K562 (cell line): ENCODE measurements around the gene SETD3. TPM values are rescaled to one million over a fixed set of nuclear protein-coding genes. Genes with fewer than 3 reads are reported as not detected.
A peak's percentile ranks its signal among the peaks of the same experiment; 100 is the strongest.

Experiments used
- FOXK1 ChIP-seq: sonication (generic); formaldehyde crosslinking; IDR thresholded peaks from 2 replicates; pipeline ENCODE4 v1.8.0; 2022; ENCODE audit warnings: missing genetic modification reagents, mild to moderate bottlenecking, borderline replicate concordance
- POLR2A ChIP-seq: fragments of 450-650 bp; conservative IDR thresholded peaks from 2 replicates; pipeline ENCODE4 v1.6.1; 2016
- RFX5 ChIP-seq: IDR thresholded peaks from 2 replicates; pipeline ENCODE4 v1.6.1; 2011; ENCODE audit warnings: low read depth, mild to moderate bottlenecking, improper control_type of control experiment, low read length
- SMAD4 ChIP-seq: fragments of 250-450 bp; sonication (Bioruptor Pico); conservative IDR thresholded peaks from 2 replicates; pipeline ENCODE4 v1.8.0; 2021; ENCODE audit warnings: inconsistent platforms, mild to moderate bottlenecking, moderate library complexity
- SP1 ChIP-seq: sonication (generic); formaldehyde crosslinking; IDR thresholded peaks from 2 replicates; pipeline ENCODE4 v1.8.1; 2022; ENCODE audit warnings: mild to moderate bottlenecking, missing genetic modification reagents
- SRSF3 ChIP-seq: fragments of 200-400 bp; formaldehyde crosslinking; IDR thresholded peaks from 2 replicates; pipeline ENCODE4 v1.6.1; 2016; ENCODE audit warnings: mild to moderate bottlenecking, low read length, moderate library complexity; ENCODE audit not compliant: insufficient read depth
- U2AF2 ChIP-seq: fragments of 200-400 bp; formaldehyde crosslinking; optimal IDR thresholded peaks from 2 replicates; pipeline ENCODE3; 2017; ENCODE audit warnings: low read depth, mild to moderate bottlenecking, low read length
- ZC3H4 ChIP-seq: sonication (generic); formaldehyde crosslinking; IDR thresholded peaks from 2 replicates; pipeline ENCODE4 v1.9.0; 2021; ENCODE audit warnings: missing genetic modification reagents, borderline replicate concordance
- ZNF124 ChIP-seq: sonication (generic); formaldehyde crosslinking; IDR thresholded peaks from 2 replicates; pipeline ENCODE4 v1.8.1; 2022; ENCODE audit warnings: missing genetic modification reagents
- ZNF584 ChIP-seq: fragments of 200-800 bp; sonication (Bioruptor generic); IDR thresholded peaks from 2 replicates; pipeline ENCODE4 v1.6.1; 2016; ENCODE audit warnings: low read depth, mild to moderate bottlenecking, missing genetic modification characterization, missing compliant biosample characterization
- polyA plus RNA-seq, 8 experiments: library from polyadenylated mRNA; depleted of rRNA in 4 of 8; stranded (reverse) in 5 of 8; unstranded in 3 of 8; fragments of >200 nt; fragmentation: Nextera tagmentation in 2 of 8; fragmentation: Illumina TruSeq in 1 of 8; extraction: Ambion mirVana in 2 of 8; extraction: Trizol in 1 of 8; gene quantifications; 2 replicates each; pipeline versions ENCODE4 v1.2.1 to v1.2.3, GENCODE V29; 2011 to 2014; ENCODE audit warnings: inconsistent platforms in 1 of 8, missing spikeins in 1 of 8
- total RNA-seq, 7 experiments: library from RNA; depleted of rRNA in 6 of 7; stranded (reverse); fragments of >200 nt in 6 of 7; fragmentation: Illumina TruSeq in 2 of 7; extraction: Trizol in 2 of 7; gene quantifications; 2 replicates each; pipeline versions ENCODE4 v1.2.1 to v1.2.3, GENCODE V29; 2011 to 2021; ENCODE audit warnings: low replicate concordance in 1 of 7
- TF ChIP-seq, protein P1 (sequence below): fragments of 450-650 bp; IDR thresholded peaks from 2 replicates; pipeline ENCODE4 v1.6.1; 2016; ENCODE audit warnings: mild to moderate bottlenecking, moderate library complexity
- TF ChIP-seq, protein P2 (sequence below): IDR thresholded peaks from 3 replicates; pipeline ENCODE4 v1.6.1; 2011; ENCODE audit warnings: borderline replicate concordance, mild to moderate bottlenecking; ENCODE audit not compliant: insufficient read length, insufficient read depth
- TF ChIP-seq, protein P3 (sequence below), 2 experiments: IDR thresholded peaks; 2 replicates each; pipeline ENCODE4 v1.6.1; 2011; ENCODE audit warnings: borderline replicate concordance in 1 of 2, control low read depth in 1 of 2, low read depth in 1 of 2, low read length in 1 of 2, mild to moderate bottlenecking in 1 of 2, mixed read lengths in 1 of 2, moderate library complexity in 1 of 2; ENCODE audit not compliant: insufficient read depth in 1 of 2, insufficient read length in 1 of 2, poor library complexity in 1 of 2, severe bottlenecking in 1 of 2; ENCODE audit errors: extremely low read depth in 1 of 2

Gene SETD3
- total and polyA plus RNA-seq, 9 of the 15 experiments (the other 6 are each of a cell fraction or from before 2014, with no cell fraction given): 8.5 to 35.9 (median 26.5) TPM

DNA sequence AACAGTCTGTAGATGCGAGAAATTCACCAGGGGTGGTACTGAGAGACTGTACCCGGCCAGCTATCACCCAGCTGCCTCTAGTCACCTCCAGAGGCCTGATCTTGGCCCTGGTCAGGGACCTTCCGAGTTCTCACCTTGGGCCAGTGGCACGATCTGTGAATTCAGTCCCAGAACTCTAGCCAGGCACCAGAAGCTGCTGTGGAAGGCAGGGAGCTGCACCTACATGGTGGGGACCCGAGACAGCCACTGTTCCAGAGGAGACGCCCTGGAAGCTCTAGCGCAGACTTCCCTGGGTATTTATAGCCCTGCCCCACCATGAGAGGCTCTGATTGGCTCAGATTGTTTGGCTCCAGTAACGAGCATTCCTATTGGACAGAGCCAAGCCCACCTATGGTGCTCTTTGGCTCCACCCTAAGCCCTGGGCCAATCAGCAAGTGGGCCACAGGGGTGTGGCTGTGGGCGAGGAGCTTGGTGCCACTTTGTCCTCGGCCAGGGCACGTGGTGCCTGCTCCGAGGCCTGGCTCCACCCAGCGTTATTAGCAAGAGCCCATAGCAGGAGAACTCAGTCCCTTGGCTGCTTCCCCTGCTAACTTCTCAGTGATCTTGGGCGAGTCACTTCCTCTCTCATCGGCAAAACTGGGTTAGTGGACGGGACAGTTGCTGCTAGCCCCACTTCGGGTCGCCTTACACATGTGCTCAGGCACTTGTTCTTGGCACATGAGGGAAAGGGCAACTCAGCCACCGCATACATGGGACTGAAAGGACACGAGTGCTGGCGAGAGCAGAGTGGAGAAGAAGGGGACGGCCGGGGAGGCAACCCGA lies 119.7 kb downstream of the SETD3 start (continued):
- TF ChIP-seq RFX5 (no peak), U2AF2 (no peak), ZC3H4 (CRISPR knock-in tag) (no peak), SP1 (CRISPR knock-in tag) (no peak), FOXK1 (no peak), SMAD4 (CRISPR knock-in tag) (no peak), SRSF3 (no peak), POLR2A (0 out of 2 replicates have a peak, but pooled peaks have one; percentile 39), ZNF124 (no peak), ZNF584 (CRISPR knock-in tag) (no peak)
- TF ChIP-seq, protein P1, sequence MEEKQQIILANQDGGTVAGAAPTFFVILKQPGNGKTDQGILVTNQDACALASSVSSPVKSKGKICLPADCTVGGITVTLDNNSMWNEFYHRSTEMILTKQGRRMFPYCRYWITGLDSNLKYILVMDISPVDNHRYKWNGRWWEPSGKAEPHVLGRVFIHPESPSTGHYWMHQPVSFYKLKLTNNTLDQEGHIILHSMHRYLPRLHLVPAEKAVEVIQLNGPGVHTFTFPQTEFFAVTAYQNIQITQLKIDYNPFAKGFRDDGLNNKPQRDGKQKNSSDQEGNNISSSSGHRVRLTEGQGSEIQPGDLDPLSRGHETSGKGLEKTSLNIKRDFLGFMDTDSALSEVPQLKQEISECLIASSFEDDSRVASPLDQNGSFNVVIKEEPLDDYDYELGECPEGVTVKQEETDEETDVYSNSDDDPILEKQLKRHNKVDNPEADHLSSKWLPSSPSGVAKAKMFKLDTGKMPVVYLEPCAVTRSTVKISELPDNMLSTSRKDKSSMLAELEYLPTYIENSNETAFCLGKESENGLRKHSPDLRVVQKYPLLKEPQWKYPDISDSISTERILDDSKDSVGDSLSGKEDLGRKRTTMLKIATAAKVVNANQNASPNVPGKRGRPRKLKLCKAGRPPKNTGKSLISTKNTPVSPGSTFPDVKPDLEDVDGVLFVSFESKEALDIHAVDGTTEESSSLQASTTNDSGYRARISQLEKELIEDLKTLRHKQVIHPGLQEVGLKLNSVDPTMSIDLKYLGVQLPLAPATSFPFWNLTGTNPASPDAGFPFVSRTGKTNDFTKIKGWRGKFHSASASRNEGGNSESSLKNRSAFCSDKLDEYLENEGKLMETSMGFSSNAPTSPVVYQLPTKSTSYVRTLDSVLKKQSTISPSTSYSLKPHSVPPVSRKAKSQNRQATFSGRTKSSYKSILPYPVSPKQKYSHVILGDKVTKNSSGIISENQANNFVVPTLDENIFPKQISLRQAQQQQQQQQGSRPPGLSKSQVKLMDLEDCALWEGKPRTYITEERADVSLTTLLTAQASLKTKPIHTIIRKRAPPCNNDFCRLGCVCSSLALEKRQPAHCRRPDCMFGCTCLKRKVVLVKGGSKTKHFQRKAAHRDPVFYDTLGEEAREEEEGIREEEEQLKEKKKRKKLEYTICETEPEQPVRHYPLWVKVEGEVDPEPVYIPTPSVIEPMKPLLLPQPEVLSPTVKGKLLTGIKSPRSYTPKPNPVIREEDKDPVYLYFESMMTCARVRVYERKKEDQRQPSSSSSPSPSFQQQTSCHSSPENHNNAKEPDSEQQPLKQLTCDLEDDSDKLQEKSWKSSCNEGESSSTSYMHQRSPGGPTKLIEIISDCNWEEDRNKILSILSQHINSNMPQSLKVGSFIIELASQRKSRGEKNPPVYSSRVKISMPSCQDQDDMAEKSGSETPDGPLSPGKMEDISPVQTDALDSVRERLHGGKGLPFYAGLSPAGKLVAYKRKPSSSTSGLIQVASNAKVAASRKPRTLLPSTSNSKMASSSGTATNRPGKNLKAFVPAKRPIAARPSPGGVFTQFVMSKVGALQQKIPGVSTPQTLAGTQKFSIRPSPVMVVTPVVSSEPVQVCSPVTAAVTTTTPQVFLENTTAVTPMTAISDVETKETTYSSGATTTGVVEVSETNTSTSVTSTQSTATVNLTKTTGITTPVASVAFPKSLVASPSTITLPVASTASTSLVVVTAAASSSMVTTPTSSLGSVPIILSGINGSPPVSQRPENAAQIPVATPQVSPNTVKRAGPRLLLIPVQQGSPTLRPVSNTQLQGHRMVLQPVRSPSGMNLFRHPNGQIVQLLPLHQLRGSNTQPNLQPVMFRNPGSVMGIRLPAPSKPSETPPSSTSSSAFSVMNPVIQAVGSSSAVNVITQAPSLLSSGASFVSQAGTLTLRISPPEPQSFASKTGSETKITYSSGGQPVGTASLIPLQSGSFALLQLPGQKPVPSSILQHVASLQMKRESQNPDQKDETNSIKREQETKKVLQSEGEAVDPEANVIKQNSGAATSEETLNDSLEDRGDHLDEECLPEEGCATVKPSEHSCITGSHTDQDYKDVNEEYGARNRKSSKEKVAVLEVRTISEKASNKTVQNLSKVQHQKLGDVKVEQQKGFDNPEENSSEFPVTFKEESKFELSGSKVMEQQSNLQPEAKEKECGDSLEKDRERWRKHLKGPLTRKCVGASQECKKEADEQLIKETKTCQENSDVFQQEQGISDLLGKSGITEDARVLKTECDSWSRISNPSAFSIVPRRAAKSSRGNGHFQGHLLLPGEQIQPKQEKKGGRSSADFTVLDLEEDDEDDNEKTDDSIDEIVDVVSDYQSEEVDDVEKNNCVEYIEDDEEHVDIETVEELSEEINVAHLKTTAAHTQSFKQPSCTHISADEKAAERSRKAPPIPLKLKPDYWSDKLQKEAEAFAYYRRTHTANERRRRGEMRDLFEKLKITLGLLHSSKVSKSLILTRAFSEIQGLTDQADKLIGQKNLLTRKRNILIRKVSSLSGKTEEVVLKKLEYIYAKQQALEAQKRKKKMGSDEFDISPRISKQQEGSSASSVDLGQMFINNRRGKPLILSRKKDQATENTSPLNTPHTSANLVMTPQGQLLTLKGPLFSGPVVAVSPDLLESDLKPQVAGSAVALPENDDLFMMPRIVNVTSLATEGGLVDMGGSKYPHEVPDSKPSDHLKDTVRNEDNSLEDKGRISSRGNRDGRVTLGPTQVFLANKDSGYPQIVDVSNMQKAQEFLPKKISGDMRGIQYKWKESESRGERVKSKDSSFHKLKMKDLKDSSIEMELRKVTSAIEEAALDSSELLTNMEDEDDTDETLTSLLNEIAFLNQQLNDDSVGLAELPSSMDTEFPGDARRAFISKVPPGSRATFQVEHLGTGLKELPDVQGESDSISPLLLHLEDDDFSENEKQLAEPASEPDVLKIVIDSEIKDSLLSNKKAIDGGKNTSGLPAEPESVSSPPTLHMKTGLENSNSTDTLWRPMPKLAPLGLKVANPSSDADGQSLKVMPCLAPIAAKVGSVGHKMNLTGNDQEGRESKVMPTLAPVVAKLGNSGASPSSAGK: peak; percentile 96
- TF ChIP-seq, protein P2, sequence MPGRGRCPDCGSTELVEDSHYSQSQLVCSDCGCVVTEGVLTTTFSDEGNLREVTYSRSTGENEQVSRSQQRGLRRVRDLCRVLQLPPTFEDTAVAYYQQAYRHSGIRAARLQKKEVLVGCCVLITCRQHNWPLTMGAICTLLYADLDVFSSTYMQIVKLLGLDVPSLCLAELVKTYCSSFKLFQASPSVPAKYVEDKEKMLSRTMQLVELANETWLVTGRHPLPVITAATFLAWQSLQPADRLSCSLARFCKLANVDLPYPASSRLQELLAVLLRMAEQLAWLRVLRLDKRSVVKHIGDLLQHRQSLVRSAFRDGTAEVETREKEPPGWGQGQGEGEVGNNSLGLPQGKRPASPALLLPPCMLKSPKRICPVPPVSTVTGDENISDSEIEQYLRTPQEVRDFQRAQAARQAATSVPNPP: no peak
- TF ChIP-seq, protein P3, sequence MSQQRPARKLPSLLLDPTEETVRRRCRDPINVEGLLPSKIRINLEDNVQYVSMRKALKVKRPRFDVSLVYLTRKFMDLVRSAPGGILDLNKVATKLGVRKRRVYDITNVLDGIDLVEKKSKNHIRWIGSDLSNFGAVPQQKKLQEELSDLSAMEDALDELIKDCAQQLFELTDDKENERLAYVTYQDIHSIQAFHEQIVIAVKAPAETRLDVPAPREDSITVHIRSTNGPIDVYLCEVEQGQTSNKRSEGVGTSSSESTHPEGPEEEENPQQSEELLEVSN (IDR thresholded peaks at IDR 0.05; ENCODE audit: borderline replicate concordance in 1 of 2, extremely low read depth in 1 of 2, insufficient read depth in 1 of 2, insufficient read length in 1 of 2, low read depth in 1 of 2, low read length in 1 of 2, poor library complexity in 1 of 2, severe bottlenecking in 1 of 2): peak; percentile 67 to 74
